Measurements from ENCODE around the gene CCDC92. TPM values are rescaled to one million over a fixed set of nuclear protein-coding genes. Genes with fewer than 3 reads are reported as not detected.

The CCDC92 gene
- total RNA-seq, 1 experiment from 2014 or later = 53.7 TPM

DNA sequence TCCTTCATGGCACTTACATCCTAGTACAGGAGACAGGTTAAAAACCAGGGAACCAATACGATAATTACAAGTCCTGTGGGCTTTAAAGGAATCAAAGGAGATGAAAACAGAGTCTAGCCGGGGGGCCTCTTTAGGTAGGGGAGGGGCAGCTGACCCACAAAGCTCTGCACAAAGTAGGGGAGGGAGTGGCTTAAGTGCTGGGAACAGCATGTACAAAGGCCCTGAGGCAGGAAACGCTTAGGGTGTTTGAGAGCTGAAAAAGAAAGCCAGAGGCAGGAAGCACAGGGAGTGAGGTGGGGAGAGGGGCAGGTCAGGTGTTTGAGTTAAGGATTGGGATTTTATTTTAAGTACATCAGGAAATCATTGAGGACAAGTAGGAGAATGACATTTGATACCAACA is 38.1 kb upstream of the CCDC92 start:
- ChIA-PET CTCF (no interaction called here), POLR2A (no interaction called here)
- Histone ChIP-seq H3K4me3 (ENCODE audit: low read depth in 2 of 2, low read length in 2 of 2) (no peak overlapping the region), H3K27me3 (ENCODE audit: control insufficient read depth, insufficient read depth, low read length) (no peaks in the 10 kb centered on the region), H3K9me3 (ENCODE audit: control insufficient read depth, insufficient read depth, low read depth, low read length) (no peaks in the 10 kb centered on the region), H3K27ac (ENCODE audit: low read length) (no peak overlapping the region), H3K4me1 (ENCODE audit: control insufficient read depth, insufficient read depth, low read length) (no peaks in the 10 kb centered on the region), H3K36me3 (ENCODE audit: control insufficient read depth, insufficient read depth, low read length) (peaks cover 28% of the 10 kb centered on the region)
- DNase-seq (ENCODE audit: low read depth, low spot score) (no peak), ATAC-seq (no peak)
- BruUV-seq (replicated peaks) = no TSS peak
- in situ Hi-C loops (cut with HindIII; ENCODE audit: low pct_unique_long_range_greater_than_20kb, low sequenced_read_pairs) = no loop called here
- intact Hi-C loops (cut with micrococcal nuclease; ENCODE audit: unreplicated experiment) = no loop called here
- TF ChIP-seq, protein P1, sequence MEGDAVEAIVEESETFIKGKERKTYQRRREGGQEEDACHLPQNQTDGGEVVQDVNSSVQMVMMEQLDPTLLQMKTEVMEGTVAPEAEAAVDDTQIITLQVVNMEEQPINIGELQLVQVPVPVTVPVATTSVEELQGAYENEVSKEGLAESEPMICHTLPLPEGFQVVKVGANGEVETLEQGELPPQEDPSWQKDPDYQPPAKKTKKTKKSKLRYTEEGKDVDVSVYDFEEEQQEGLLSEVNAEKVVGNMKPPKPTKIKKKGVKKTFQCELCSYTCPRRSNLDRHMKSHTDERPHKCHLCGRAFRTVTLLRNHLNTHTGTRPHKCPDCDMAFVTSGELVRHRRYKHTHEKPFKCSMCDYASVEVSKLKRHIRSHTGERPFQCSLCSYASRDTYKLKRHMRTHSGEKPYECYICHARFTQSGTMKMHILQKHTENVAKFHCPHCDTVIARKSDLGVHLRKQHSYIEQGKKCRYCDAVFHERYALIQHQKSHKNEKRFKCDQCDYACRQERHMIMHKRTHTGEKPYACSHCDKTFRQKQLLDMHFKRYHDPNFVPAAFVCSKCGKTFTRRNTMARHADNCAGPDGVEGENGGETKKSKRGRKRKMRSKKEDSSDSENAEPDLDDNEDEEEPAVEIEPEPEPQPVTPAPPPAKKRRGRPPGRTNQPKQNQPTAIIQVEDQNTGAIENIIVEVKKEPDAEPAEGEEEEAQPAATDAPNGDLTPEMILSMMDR (IDR thresholded peaks at IDR 0.05) = no peak
- no peak for TF ChIP-seq SIN3A (IDR thresholded peaks at IDR 0.05; ENCODE audit: borderline replicate concordance, insufficient read depth, low read depth, low read length)
- no peak for TF ChIP-seq POLR2AphosphoS5 (IDR thresholded peaks at IDR 0.05; ENCODE audit: low read depth, low read length)
- TF ChIP-seq, protein P2, sequence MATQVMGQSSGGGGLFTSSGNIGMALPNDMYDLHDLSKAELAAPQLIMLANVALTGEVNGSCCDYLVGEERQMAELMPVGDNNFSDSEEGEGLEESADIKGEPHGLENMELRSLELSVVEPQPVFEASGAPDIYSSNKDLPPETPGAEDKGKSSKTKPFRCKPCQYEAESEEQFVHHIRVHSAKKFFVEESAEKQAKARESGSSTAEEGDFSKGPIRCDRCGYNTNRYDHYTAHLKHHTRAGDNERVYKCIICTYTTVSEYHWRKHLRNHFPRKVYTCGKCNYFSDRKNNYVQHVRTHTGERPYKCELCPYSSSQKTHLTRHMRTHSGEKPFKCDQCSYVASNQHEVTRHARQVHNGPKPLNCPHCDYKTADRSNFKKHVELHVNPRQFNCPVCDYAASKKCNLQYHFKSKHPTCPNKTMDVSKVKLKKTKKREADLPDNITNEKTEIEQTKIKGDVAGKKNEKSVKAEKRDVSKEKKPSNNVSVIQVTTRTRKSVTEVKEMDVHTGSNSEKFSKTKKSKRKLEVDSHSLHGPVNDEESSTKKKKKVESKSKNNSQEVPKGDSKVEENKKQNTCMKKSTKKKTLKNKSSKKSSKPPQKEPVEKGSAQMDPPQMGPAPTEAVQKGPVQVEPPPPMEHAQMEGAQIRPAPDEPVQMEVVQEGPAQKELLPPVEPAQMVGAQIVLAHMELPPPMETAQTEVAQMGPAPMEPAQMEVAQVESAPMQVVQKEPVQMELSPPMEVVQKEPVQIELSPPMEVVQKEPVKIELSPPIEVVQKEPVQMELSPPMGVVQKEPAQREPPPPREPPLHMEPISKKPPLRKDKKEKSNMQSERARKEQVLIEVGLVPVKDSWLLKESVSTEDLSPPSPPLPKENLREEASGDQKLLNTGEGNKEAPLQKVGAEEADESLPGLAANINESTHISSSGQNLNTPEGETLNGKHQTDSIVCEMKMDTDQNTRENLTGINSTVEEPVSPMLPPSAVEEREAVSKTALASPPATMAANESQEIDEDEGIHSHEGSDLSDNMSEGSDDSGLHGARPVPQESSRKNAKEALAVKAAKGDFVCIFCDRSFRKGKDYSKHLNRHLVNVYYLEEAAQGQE (IDR thresholded peaks at IDR 0.05; ENCODE audit: insufficient read depth in 1 of 2, low read depth in 2 of 2, low read length in 1 of 2) = no peak
- TF ChIP-seq TCF7L2 (IDR thresholded peaks at IDR 0.05; ENCODE audit: low read depth, low read length) = no peak

DNA sequence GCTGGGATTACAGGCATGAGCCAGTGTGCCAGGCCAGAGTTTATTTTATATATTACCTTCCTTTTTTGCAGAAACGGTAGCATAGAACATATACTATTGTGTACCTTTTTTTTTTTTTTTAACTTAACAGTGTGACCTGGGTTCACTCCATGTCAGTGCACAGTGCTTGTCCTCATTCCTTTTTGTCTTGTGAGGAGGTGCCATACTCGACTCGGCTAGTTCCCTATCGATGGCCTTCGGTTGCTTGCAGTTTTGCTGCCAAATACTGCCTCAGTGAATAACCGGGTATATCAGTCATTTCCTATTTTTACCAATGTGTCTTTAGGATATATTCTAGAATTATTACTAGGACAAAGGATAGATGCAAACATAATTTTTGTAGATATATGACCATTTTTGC is 37.1 kb upstream of the CCDC92 start:
- TF ChIP-seq POLR2AphosphoS5 (IDR thresholded peaks at IDR 0.05; ENCODE audit: low read depth, low read length) (no peak), SIN3A (IDR thresholded peaks at IDR 0.05; ENCODE audit: borderline replicate concordance, insufficient read depth, low read depth, low read length) (no peak), TCF7L2 (IDR thresholded peaks at IDR 0.05; ENCODE audit: low read depth, low read length) (no peak)
- TF ChIP-seq, protein P1 (IDR thresholded peaks at IDR 0.05) = no peak
- TF ChIP-seq, protein P2 (IDR thresholded peaks at IDR 0.05; ENCODE audit: insufficient read depth in 1 of 2, low read depth in 2 of 2, low read length in 1 of 2) = no peak
- no peaks in the 10 kb centered on the region for H3K9me3 ChIP-seq (ENCODE audit: control insufficient read depth, insufficient read depth, low read depth, low read length)
- BruUV-seq (replicated peaks) = no TSS peak
- DNase-seq (ENCODE audit: low read depth, low spot score) (no peak), ATAC-seq (no peak)
- POLR2A ChIA-PET = no interaction called here
- peaks cover 28% of the 10 kb centered on the region for H3K36me3 ChIP-seq (ENCODE audit: control insufficient read depth, insufficient read depth, low read length)
- CTCF ChIA-PET = no interaction called here
- H3K27ac ChIP-seq (ENCODE audit: low read length) = no peak overlapping the region
- intact Hi-C loops (cut with micrococcal nuclease; ENCODE audit: unreplicated experiment) (no loop called here), in situ Hi-C loops (cut with HindIII; ENCODE audit: low pct_unique_long_range_greater_than_20kb, low sequenced_read_pairs) (no loop called here)
- no peak overlapping the region for H3K4me3 ChIP-seq (ENCODE audit: low read depth in 2 of 2, low read length in 2 of 2)
- no peaks in the 10 kb centered on the region for H3K27me3 ChIP-seq (ENCODE audit: control insufficient read depth, insufficient read depth, low read length)
- no peaks in the 10 kb centered on the region for H3K4me1 ChIP-seq (ENCODE audit: control insufficient read depth, insufficient read depth, low read length)
